Jurkat, Clone E6-1 (cell line): ENCODE measurements around the gene KIAA0232. TPM values are rescaled to one million over a fixed set of nuclear protein-coding genes. Genes with fewer than 3 reads are reported as not detected.

Experiments used
- DNase-seq: peaks from one replicate; pipeline ENCODE4 v3.0.0-alpha.2; 2011; ENCODE audit warnings: low read depth, low spot score
- H3K4me3 ChIP-seq: 2 replicates; pipeline ENCODE4 v1.5.1; 2011; ENCODE audit warnings: mild to moderate bottlenecking, low read length, control low read depth, moderate library complexity
- polyA plus RNA-seq: library from polyadenylated mRNA; unstranded; fragments of >200 nt; gene quantifications from one replicate; pipeline ENCODE4 v1.2.1, GENCODE V29; 2012; ENCODE audit warnings: missing spikeins; ENCODE audit not compliant: insufficient read length, insufficient read depth

Gene KIAA0232
- polyA plus RNA-seq: 10.4 TPM

GRCh38 chr4:6782147-6782845 is at the start of gene KIAA0232:
Gene KIAA0232 (plus strand): TSS chr4:6782727. CDS start chr4:6824454, 41,727 bp downstream.
- DNase-seq: peak; percentile 92
- peak within 1 kb of the TSS; percentile 65 for H3K4me3 ChIP-seq

- no peak for DNase-seq
- no peak overlapping the region for H3K4me3 ChIP-seq
Measured at GRCh38 chr4:6733358-6734164, 49.0 kb upstream of the KIAA0232 start.

GRCh38 chr4:6734165-6734786 is 48.3 kb upstream of the KIAA0232 start:
- no peak for DNase-seq
- no peak overlapping the region for H3K4me3 ChIP-seq

GRCh38 chr4:6739920-6740319 is 42.6 kb upstream of the KIAA0232 start:
- DNase-seq: no peak
- no peak overlapping the region for H3K4me3 ChIP-seq

GRCh38 chr4:6740347-6740746 is 42.2 kb upstream of the KIAA0232 start:
- no peak for DNase-seq

GRCh38 chr4:6742507-6742906 is 40.0 kb upstream of the KIAA0232 start:
- no peak for DNase-seq
- H3K4me3 ChIP-seq: no peak overlapping the region

More at GRCh38 chr4:6740347-6740746, 42.2 kb upstream of the KIAA0232 start:
- H3K4me3 ChIP-seq: no peak overlapping the region

- H3K4me3 ChIP-seq: no peak overlapping the region
- no peak for DNase-seq
Measured at GRCh38 chr4:6742989-6743388, 39.5 kb upstream of the KIAA0232 start.

- DNase-seq: no peak
- H3K4me3 ChIP-seq: no peak overlapping the region
Measured at GRCh38 chr4:6746721-6747293, 35.7 kb upstream of the KIAA0232 start.

GRCh38 chr4:6747294-6748051 is 35.1 kb upstream of the KIAA0232 start:
- no peak for DNase-seq
- no peak overlapping the region for H3K4me3 ChIP-seq

- no peak overlapping the region for H3K4me3 ChIP-seq
- no peak for DNase-seq
Measured at GRCh38 chr4:6748286-6748685, 34.2 kb upstream of the KIAA0232 start.

- no peak overlapping the region for H3K4me3 ChIP-seq
- no peak for DNase-seq
Measured at GRCh38 chr4:6749340-6750171, 33.0 kb upstream of the KIAA0232 start.

GRCh38 chr4:6750286-6751221 is 32.0 kb upstream of the KIAA0232 start:
- H3K4me3 ChIP-seq: no peak overlapping the region

GRCh38 chr4:6751611-6752485 is 30.7 kb upstream of the KIAA0232 start:
- no peak for DNase-seq
- H3K4me3 ChIP-seq: no peak overlapping the region

More at GRCh38 chr4:6750286-6751221, 32.0 kb upstream of the KIAA0232 start:
- no peak for DNase-seq

- no peak overlapping the region for H3K4me3 ChIP-seq
- no peak for DNase-seq
Measured at GRCh38 chr4:6752486-6752829, 30.1 kb upstream of the KIAA0232 start.

GRCh38 chr4:6753103-6753560 is 29.4 kb upstream of the KIAA0232 start:
- no peak overlapping the region for H3K4me3 ChIP-seq
- DNase-seq: no peak

GRCh38 chr4:6753891-6754290 is 28.6 kb upstream of the KIAA0232 start:
- DNase-seq: no peak
- no peak overlapping the region for H3K4me3 ChIP-seq
